Medulla oblongata (tissue), 1 donor: Measurements from ENCODE around the gene GLYAT.
"Not testable (repeated sequence)": the region's sequence is repeated elsewhere in the genome, so short reads cannot be mapped to it uniquely, and the experiment has no call there.

Source experiments
- DNase-seq: peaks from one replicate; pipeline ENCODE4 v3.0.0-alpha.2; 2015; ENCODE audit errors: extremely low spot score

Gene GLYAT

DNA sequence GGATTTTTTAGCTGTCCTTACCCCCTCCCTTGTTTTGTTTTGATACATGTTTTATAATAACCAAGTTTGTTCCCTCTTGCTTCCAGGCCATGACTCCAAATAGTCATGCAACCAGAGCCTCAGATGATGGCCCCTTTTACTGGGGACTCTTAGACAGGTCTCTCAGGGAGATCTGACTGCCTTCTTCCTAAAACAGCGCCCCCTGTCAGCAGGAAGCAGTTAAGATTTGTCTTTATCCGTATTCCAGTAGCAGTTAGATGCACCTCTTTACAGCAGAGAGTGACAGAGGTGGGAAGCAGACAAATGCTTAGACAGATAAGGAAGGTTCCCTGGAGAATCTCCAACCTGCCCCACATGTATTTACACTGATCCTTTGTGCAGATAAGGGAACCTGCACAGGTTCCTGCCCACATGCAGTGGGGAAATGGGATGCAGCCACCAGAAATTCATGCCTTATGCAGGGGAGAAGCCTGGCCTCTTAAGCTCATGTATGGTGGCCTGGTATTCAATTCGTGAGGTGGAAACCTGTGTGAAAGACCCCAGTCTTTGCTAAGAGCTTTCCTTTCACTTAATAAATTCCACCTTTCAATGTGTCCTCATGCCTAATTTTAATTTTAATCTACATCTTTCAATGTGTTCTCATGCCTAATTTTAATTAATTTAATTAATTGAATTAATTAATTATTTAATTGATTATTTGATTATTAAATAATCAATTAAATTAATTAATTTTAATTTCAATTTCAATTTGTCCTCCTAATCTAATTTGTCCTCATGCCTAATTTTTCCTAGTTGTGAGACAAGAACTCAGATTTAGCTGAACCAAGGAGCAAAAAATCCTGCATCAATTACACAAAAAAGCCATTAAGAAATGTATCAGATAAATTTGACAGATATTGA is 11.5 kb upstream of the GLYAT start:
- no peak for DNase-seq

DNA sequence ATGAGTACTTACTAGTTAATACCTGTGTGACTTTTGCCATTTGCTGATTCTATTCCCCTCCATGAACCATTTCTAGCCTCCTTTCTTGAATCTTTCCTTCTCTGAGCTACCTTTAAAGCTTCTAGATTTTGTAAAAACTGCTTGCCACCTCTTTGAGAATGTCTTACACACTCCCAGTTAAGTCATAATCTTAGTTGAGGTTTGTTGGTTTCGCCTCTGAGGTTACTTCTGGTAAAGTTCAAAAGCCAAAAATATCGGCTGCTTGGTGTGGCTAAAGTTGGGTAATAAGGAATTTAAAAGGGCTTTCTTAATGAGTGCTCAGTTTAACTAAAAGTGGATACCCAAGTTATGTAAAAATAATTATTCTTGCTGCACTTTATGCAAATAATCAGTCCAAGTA is 10.4 kb upstream of the GLYAT start:
- DNase-seq = no peak

DNA sequence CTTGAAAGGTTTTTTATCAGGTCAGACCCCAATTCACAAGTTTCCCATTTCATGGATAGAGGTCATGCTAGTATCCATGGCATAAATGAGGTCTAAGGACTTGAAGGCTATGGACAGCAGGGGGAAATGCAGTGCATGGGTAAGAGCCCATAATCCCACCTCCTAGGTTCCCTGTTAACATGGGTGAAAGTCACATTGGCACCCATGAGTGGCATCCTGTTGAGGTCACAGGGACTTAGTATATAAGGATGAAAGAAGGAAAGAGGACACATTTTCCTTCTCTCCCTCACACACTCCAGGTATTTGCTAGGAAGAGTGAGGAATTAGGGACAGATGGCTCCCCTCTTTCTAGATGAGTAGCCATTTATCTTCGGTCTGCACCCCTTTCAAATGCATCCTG is 9.4 kb upstream of the GLYAT start:
- no peak for DNase-seq

DNA sequence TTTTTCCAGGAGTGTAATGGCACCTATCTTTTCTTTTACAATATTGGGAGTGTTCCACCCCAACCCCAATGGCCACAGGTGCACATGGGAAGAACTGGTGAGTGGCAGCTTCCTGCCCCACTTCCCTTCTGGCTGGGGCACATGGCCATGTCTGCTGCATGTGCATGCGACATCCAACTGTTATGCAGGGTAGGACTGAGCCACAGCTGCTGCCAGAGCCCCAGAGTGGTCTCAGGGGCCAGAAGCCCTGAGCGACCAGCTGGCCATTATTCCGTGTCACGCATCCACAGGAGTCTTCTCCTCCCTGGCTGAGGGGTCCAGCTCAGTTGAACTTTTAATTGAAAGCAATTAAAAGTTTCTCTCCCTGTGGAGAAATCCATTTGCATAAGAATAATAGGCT is 8.7 kb upstream of the GLYAT start:
- no peak for DNase-seq

DNA sequence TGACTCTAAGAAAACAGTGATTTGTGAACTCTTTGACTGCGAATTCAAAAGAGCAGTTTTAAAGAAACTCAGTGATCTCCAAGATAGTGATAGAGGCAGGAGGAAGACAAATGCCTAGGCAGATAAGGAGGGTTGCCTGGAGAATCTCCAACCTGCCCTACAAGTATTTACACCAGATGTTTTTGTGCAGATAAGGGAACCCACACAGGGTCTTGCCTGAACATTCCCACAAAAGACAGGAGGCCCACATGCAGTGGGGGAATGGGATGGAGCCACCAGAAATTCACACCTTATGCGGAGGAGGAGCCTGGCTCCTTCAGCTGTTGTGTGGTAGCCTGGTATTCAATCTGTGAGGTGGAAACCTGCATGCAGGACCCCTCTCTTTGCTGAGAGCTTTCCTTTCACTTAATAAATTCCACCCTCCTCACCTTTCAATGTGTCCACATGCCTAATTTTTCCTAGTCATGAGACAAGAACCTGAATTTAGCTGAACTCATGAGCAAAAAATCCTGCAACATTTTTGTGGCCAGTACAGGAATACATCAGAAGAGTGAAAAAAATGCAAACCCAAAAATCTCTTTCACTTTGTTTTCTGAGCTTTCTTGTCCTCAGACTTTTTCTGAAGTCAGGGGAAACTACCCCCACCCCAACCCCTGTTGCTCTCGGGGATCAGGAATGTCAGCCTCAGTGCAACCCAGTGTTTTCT is 8.1 kb upstream of the GLYAT start:
- DNase-seq = no peak

DNA sequence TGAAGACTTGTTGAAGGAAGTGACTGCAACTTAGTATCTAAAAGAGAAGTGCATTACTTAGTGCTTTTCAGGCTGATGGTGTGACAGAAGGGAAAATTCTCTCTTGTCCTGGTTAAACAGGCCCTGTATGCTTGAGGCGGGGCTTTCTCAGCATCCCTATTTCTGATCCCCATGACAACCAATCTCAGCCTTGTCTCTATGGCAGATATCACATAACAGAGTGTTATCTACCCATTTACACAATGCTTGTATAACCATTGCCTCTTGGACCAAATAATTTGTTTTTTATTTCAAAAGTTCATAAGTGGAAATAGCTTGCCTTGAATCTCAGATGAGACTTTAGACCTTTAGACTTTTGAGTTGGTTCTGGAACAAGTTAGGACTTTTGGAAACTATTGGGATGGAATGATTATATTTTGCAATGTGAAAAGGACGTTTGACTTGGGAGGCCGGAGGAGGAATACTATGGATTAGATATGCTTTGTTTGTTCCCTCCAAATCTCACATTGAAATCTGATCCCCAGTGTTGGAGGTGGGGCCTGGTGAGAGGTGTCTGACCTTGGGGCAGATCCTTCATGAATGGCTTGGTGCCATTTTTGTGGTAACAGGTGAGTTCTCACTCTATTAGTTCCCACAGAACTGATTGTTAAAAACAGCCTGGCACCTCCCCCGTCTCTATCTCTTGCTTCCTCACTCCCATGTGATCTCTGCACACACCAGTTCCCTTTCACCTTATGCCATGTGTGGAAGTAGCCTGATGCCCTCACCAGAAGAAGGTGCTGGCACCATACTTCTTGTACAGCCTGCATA is 3.1 kb upstream of the GLYAT start:
- no peak for DNase-seq

DNA sequence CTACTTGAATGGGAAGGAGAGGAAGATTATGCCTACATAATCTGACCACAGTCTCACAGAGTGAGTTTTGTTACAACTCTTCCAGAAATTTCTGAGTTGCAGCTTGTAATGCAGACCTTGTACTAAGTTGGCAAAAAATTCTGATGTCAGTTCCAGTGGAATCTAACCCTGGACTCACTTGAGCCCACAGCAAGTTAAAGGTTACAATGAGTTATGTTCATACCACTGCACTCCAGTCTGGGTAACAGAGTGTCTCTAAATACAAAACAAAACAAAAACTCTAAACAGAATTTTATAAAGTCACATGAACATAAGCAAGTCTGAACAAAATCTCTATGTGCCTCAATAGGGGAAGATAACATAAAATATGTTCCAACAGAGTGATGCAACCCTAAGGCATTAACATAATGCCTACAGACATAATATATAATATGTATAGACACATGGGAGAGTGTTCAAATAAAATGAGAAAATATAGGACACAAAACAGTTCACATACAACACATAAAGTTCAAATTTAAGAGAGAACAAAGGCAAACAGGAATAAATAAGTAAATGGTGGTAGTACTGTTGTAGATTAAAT is 1.1 kb downstream of the GLYAT start:
- no peak for DNase-seq

DNA sequence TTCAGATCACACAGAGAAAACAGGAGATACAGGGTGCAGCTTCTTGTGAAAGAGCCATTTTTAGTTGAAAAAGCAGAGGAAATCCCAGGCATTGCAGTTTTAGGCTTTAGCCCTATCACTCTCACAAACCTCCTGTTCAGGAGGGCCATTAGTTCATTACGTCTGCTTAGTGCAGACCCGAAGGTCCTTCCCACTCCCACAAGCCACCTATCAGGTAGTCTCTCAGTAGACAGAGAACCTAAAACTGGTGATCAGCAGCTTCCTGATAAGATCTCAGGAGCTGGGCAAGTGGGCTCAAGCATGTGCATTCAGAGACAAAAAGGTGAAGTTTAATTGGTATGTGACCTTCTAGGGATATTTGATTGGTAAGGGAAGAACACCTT is 4.3 kb downstream of the GLYAT start:
- no peak for DNase-seq

DNA sequence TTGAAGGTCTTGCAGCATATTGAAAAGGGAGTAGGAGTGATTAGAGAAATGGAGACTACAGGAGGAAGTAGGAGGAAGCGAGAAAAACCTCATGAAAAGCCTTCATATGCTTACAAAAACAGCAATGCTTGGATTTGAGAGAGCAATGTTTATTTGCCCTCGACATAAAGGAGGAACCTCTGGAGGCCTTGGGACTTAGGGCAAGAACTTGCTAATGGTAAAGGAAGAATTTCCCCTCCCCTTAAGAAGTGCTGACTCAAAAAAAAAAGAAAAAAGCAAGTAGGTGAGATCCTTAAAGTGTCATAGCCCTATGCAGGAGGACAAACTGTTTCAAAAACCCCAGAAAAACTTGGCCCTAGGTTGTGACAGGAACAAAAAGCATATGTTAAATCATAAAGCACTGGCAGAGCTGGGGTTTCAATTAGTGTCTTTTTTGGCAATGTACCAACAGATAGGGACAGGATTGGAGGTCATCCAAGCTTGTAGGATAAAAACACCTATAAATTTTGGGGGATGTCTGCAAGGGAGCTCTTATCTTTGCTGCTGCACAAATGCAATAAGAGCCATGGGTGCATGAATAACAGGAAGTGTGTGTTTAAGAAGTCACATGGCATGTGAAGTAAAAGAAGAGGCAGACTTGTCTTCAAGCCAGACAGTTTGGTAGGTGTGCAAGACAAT is 4.9 kb downstream of the GLYAT start:
- DNase-seq = peak; percentile 13

DNA sequence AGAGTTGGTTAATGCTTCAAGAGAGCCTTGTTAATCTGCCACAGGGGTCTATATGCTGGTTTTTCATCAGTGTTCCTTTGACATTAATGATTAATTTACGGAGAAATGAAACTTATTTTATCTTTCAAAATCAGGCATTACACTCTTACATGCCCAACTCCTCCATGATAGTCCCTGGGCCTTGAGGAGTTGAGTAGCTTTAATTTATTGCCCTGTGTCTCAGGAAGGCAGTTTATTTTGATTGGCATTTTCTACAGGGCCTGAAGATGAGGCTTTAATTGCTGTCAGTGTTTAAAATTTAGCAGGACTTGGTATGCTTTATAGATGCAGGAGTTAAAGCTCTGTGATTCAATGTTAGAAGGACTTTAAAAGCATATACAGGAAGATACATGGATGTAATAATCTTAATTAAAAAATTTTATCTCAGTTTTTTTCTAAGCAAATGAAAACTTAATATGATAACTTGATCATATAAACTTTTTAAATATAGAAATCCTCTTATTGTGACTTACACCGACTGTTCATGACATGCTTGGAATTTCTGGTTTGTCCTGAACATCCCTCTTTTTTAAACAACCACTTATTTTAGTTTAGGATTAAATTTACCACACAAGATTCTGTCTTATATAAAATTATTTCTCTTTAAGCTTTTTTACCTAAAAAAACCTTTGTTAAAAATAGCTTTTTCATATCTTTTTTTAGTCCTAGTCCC is 12.2 kb downstream of the GLYAT start:
- no peak for DNase-seq

DNA sequence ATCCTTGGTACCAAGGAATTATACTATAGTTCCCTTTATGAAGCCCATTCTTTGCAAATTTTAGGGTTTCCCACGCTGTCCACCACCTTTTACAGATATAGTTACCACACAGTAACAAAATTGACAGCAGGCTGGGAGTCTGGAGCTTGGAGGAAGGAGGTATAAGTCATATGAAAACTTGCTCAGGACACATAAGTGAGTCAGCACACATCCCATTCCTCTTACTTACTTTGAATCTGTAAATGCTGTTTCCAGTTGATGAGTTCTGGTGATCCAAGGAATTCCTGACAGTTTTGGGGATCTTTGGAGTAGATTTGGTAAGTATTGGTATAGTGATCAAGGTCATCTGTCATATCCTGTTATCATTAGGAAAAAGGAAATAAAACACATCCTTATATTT is 19.2 kb downstream of the GLYAT start:
- DNase-seq = no peak

DNA sequence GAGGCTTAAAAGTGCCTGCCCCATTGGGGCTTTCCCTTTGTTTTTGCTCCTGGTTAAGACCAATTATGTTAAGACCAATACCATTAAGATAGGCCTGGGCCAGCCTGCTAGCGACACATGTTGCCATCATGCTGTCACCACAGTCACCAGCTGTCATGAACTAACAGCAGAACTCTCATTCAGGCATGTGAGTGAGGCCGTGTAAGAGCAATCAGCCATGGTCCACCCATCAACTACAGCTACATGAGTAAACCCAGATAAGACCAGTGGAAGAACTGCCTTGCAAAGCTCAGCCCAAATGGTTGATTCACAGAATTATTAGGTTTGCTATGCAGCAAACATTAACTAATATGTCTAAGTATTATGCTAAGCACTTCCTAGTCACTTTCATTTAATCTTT is 19.9 kb downstream of the GLYAT start:
- DNase-seq = no peak

DNA sequence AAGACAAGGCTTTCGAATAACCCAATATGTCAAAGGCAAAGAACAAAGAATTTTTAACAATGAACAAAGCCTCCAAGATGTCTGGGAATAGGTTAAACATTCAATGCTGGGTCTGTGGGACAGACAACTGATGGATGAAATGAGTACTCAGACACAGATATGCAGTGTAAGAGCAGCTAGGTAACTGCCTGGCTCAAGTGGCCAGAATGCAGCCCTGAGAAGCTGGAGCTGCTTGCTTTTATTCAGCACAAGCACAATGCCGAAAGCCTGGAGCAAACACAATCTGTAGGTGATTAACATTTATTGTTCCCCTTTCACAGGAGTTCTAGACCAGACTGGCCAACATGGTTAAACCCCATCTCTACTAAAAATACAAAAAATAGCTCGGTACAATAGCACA is 24.0 kb downstream of the GLYAT start:
- no peak for DNase-seq

DNA sequence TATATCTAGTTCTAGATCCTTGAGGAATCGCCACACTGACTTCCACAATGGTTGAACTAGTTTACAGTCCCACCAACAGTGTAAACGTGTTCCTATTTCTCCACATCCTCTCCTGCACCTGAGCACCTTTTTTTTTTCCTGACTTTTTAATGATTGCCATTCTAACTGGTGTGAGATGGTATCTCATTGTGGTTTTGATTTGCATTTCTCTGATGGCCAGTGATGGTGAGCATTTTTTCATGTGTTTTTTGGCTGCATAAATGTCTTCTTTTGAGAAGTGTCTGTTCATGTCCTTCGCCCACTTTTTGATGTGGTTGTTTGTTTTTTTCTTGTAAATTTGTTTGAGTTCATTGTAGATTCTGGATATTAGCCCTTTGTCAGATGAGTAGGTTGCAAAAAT is 34.9 kb downstream of the GLYAT start:
- not testable (repeated sequence) for DNase-seq

DNA sequence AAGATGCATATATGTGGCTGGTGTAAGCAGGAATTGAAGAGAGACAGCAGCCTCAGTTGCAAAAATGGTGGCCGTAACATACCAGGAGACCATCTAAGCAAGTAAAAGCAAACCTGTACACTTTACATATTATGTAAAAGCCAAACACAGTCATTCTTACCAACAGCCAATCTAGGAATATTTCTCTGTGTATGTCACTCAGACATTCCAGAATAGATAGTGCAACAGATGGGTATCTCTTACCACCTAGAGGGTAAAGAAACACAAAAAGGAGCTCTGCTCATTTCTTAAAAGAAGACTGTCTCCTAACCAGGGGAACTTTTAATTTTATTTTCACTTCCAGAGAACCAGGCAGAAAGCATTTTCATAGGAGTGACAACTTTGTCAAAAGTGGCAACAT is 38.7 kb downstream of the GLYAT start:
- DNase-seq = no peak

DNA sequence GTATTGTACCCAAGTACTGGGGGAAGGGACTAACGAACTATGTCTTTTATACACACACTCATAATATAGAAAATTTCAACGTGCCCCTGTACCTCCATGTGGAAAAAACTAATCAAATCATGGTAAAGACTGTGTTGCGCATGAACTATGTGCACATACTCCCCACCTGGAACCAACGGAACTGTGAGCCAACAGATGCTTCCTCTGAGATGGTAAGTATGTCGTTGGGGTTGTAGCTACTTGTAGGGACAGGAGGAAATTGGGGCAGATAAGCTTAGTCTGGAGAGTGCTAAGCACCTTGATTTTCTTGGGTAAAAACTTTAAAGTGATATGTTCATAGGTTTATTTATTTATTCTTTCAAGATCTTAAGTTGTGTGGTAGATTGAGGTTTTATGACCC is 40.1 kb downstream of the GLYAT start:
- DNase-seq = no peak

DNA sequence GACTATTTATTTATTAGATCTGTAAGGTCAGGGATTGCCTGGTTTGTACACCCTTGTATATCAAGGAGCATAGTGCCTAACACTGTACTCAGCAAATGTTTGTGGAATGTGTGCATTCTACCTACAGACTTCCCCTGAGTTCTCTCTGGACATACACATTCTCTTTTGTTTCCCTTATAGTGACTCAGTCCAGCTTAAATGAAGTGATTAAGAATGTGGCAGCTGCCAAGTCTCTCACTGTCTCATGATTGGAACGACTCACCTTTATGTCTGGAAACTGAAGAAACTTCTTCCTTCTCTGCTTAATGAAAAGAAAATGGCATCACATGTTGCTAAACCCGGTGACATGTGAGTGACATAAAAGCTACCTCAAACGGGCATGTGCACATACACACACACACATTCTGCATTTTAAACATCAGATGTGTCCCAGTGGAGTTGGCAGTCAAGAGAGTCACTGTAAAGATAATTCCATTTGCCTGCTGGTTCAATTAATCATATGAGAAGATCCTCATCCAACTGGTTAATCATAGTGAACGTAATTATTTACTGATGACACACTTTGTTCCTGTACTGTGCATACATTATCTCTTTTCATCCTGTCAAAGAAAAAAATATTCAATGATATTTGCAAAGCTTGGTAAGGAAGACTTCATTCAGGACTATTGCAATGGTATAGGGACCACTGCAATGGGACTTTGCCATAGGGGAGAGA is 42.8 kb downstream of the GLYAT start:
- no peak for DNase-seq

DNA sequence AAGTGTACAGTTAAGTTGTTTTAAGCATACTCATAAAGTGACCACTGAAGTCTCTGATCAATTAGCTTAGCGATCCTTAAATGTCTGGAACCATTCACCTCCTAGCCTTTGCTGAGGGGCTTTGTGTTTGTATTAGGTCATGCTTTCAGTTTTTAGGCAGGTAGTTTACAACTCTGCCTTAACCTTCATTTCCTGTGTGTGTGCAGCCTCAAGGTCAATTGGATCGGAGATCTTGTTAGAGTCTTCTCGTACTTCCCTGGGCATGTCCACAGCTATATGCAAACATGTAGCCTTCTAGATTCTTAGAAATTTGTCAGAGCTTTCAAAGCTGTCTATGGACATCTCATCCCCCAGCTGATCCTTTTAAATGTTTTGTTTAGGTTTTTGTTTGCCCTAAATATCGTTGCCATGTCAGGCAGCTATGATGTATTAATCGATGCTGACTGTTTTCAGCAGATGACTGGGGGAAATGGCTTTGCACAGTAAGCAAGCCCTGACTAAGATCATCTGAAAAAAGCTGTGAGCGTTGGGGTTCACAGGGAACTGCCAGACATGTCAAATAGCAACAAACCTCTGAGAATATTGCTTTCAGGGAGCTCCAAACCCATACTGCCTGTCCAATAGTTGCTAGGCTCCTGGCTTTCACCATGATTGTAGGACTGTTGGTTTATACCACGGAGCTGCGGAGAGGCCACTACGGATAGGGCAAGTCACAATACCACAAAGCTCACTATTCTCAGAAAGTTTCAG is 45.6 kb downstream of the GLYAT start:
- no peak for DNase-seq

DNA sequence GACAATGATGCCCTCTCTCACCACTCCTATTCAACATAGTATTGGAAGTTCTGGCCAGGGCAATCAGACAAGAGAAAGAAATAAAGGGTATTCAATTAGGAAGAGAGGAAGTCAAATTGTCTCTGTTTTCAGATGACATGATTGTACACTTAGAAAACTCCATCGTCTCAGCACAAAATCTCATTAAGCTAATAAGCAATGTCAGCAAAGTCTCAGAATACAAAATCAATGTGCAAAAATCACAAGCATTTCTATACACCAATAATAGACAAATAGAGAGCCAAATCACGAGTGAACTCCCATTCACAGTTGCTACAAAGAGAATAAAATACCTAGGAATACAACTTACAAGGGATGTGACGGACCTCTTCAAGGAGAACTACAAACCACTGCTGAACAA is 49.1 kb downstream of the GLYAT start:
- not testable (repeated sequence) for DNase-seq
